HepG2 (cell line): Measurements from ENCODE around the gene CAMK1G.

Source experiments
- CEBPB ChIP-seq: IDR thresholded peaks from 2 replicates; pipeline ENCODE4 v1.6.1; 2011; ENCODE audit warnings: low read depth, low read length, improper control_type of control experiment, borderline replicate concordance
- KLF16 ChIP-seq, 2 experiments: sonication (generic) in 1 of 2; formaldehyde crosslinking in 1 of 2; IDR thresholded peaks; 2 replicates each; pipeline versions ENCODE4 v1.6.1 to v1.8.0; 2016 to 2023; ENCODE audit warnings: missing genetic modification reagents in 2 of 2, missing compliant biosample characterization in 1 of 2
- MYC ChIP-seq: sonication (generic); formaldehyde crosslinking; IDR thresholded peaks from 2 replicates; pipeline ENCODE4 v1.9.0; 2021; ENCODE audit warnings: missing genetic modification reagents, borderline replicate concordance
- SRF ChIP-seq: IDR thresholded peaks from 2 replicates; pipeline ENCODE4 v1.6.1; 2011; ENCODE audit warnings: mild to moderate bottlenecking, low read depth, low read length, moderate library complexity
- TCF7L2 ChIP-seq: IDR thresholded peaks from 2 replicates; pipeline ENCODE4 v1.6.1; 2011; ENCODE audit warnings: mild to moderate bottlenecking, low read depth, low read length, moderate library complexity
- ZNF331 ChIP-seq: sonication (generic); formaldehyde crosslinking; IDR thresholded peaks from 2 replicates; pipeline ENCODE4 v1.4.0; 2020; ENCODE audit warnings: missing genetic modification reagents
- ZNF501 ChIP-seq: sonication (generic); formaldehyde crosslinking; IDR thresholded peaks from 2 replicates; pipeline ENCODE4 v1.5.1; 2020; ENCODE audit warnings: mild to moderate bottlenecking, moderate library complexity, missing genetic modification reagents
- TF ChIP-seq, protein P1 (sequence below): sonication (generic); formaldehyde crosslinking; IDR thresholded peaks from 2 replicates; pipeline ENCODE4 v1.4.0; 2020; ENCODE audit warnings: missing genetic modification reagents, borderline replicate concordance
- TF ChIP-seq, protein P2 (sequence below): sonication (generic); formaldehyde crosslinking; IDR thresholded peaks from 2 replicates; pipeline ENCODE4 v1.5.0; 2020; ENCODE audit warnings: mild to moderate bottlenecking, missing genetic modification reagents, moderate library complexity
- TF ChIP-seq, protein P3 (sequence below): conservative IDR thresholded peaks from 2 replicates; pipeline ENCODE4 v1.6.1; 2018; ENCODE audit warnings: missing genetic modification reagents
- TF ChIP-seq, protein P4 (sequence below): sonication (generic); formaldehyde crosslinking; IDR thresholded peaks from 2 replicates; pipeline ENCODE4 v1.4.0; 2020; ENCODE audit warnings: missing genetic modification reagents
- TF ChIP-seq, protein P5 (sequence below): IDR thresholded peaks from 2 replicates; pipeline ENCODE4 v1.6.1; 2016
- TF ChIP-seq, protein P6 (sequence below): sonication (generic); formaldehyde crosslinking; IDR thresholded peaks from 2 replicates; pipeline ENCODE4 v1.4.0; 2020; ENCODE audit warnings: missing genetic modification reagents

DNA sequence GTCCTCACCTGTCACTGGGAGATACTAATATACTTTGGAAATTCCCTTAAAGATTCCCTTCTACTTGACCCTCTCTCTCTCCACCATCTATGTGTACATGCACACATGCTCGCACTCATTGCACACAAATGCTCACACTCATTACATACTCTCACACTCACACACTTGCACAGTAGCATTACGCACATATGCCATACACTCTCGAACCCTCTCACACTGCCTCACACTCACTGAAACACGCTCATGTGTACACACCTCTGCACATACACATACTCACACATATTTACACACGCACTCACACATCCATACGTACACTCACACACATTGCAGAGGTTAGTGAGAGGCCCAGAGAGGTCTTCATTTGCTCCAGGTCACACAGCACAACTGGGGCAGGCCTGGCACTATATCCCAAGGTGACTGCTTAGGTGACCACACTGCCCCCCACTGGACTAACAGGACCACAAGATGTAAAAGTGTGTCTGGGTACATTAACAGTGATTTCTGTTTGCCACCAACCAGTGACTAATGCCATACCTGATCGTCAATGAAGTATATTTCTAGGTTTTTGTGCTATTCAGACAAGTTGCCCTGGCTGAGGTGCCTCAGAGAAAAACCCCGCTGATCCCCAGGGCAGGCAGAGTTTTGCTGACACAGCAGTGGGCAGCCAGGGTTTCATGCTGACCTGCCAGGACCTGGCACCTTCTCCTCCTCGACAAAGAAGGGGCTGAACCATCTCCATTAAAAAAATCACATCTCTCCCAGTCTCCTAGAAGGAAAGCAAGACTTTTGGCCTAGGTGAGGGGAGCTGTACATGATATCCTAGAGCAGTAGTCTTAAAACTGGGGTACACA lies 28.5 kb upstream of the CAMK1G start:
- TF ChIP-seq, protein P1, sequence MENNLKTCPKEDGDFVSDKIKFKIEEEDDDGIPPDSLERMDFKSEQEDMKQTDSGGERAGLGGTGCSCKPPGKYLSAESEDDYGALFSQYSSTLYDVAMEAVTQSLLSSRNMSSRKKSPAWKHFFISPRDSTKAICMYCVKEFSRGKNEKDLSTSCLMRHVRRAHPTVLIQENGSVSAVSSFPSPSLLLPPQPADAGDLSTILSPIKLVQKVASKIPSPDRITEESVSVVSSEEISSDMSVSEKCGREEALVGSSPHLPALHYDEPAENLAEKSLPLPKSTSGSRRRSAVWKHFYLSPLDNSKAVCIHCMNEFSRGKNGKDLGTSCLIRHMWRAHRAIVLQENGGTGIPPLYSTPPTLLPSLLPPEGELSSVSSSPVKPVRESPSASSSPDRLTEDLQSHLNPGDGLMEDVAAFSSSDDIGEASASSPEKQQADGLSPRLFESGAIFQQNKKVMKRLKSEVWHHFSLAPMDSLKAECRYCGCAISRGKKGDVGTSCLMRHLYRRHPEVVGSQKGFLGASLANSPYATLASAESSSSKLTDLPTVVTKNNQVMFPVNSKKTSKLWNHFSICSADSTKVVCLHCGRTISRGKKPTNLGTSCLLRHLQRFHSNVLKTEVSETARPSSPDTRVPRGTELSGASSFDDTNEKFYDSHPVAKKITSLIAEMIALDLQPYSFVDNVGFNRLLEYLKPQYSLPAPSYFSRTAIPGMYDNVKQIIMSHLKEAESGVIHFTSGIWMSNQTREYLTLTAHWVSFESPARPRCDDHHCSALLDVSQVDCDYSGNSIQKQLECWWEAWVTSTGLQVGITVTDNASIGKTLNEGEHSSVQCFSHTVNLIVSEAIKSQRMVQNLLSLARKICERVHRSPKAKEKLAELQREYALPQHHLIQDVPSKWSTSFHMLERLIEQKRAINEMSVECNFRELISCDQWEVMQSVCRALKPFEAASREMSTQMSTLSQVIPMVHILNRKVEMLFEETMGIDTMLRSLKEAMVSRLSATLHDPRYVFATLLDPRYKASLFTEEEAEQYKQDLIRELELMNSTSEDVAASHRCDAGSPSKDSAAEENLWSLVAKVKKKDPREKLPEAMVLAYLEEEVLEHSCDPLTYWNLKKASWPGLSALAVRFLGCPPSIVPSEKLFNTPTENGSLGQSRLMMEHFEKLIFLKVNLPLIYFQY (CRISPR knock-in tag): no peak
- TF ChIP-seq TCF7L2 (no peak), SRF (no peak), ZNF501 (CRISPR knock-in tag) (no peak), MYC (no peak), ZNF331 (CRISPR knock-in tag) (no peak), CEBPB (no peak), KLF16 (CRISPR knock-in tag; IDR thresholded peaks at IDR 0.05) (no peak)
- TF ChIP-seq, protein P2, sequence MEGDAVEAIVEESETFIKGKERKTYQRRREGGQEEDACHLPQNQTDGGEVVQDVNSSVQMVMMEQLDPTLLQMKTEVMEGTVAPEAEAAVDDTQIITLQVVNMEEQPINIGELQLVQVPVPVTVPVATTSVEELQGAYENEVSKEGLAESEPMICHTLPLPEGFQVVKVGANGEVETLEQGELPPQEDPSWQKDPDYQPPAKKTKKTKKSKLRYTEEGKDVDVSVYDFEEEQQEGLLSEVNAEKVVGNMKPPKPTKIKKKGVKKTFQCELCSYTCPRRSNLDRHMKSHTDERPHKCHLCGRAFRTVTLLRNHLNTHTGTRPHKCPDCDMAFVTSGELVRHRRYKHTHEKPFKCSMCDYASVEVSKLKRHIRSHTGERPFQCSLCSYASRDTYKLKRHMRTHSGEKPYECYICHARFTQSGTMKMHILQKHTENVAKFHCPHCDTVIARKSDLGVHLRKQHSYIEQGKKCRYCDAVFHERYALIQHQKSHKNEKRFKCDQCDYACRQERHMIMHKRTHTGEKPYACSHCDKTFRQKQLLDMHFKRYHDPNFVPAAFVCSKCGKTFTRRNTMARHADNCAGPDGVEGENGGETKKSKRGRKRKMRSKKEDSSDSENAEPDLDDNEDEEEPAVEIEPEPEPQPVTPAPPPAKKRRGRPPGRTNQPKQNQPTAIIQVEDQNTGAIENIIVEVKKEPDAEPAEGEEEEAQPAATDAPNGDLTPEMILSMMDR: no peak
- TF ChIP-seq, protein P3, sequence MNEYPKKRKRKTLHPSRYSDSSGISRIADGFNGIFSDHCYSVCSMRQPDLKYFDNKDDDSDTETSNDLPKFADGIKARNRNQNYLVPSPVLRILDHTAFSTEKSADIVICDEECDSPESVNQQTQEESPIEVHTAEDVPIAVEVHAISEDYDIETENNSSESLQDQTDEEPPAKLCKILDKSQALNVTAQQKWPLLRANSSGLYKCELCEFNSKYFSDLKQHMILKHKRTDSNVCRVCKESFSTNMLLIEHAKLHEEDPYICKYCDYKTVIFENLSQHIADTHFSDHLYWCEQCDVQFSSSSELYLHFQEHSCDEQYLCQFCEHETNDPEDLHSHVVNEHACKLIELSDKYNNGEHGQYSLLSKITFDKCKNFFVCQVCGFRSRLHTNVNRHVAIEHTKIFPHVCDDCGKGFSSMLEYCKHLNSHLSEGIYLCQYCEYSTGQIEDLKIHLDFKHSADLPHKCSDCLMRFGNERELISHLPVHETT (CRISPR knock-in tag): no peak
- TF ChIP-seq, protein P4, sequence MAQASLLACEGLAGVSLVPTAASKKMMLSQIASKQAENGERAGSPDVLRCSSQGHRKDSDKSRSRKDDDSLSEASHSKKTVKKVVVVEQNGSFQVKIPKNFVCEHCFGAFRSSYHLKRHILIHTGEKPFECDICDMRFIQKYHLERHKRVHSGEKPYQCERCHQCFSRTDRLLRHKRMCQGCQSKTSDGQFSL: no peak
- TF ChIP-seq, protein P5, sequence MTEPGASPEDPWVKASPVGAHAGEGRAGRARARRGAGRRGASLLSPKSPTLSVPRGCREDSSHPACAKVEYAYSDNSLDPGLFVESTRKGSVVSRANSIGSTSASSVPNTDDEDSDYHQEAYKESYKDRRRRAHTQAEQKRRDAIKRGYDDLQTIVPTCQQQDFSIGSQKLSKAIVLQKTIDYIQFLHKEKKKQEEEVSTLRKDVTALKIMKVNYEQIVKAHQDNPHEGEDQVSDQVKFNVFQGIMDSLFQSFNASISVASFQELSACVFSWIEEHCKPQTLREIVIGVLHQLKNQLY: no peak
- TF ChIP-seq, protein P6, sequence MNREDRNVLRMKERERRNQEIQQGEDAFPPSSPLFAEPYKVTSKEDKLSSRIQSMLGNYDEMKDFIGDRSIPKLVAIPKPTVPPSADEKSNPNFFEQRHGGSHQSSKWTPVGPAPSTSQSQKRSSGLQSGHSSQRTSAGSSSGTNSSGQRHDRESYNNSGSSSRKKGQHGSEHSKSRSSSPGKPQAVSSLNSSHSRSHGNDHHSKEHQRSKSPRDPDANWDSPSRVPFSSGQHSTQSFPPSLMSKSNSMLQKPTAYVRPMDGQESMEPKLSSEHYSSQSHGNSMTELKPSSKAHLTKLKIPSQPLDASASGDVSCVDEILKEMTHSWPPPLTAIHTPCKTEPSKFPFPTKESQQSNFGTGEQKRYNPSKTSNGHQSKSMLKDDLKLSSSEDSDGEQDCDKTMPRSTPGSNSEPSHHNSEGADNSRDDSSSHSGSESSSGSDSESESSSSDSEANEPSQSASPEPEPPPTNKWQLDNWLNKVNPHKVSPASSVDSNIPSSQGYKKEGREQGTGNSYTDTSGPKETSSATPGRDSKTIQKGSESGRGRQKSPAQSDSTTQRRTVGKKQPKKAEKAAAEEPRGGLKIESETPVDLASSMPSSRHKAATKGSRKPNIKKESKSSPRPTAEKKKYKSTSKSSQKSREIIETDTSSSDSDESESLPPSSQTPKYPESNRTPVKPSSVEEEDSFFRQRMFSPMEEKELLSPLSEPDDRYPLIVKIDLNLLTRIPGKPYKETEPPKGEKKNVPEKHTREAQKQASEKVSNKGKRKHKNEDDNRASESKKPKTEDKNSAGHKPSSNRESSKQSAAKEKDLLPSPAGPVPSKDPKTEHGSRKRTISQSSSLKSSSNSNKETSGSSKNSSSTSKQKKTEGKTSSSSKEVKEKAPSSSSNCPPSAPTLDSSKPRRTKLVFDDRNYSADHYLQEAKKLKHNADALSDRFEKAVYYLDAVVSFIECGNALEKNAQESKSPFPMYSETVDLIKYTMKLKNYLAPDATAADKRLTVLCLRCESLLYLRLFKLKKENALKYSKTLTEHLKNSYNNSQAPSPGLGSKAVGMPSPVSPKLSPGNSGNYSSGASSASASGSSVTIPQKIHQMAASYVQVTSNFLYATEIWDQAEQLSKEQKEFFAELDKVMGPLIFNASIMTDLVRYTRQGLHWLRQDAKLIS (CRISPR knock-in tag): no peak
